ENCODE results near the gene GEMIN5.

Gene GEMIN5

DNA sequence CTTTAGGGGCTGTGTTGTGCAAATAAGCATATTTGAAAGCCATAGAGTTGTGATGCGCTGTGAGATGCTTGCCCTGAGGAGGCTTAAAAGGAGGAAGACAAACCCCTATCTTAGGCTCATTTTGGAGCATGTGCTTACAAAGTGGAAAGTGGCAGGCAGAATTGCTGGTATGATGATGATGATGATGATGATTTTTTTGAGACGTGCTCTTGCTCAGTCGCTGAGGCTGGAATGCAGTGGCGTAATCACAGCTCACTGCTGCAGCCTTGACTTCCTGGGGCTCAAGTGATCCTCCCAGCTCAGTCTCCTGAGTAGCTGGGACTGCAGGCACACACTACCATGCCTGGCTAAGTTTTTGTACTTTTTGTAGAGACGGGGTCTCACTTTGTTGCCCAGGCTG lies 77.9 kb downstream of the GEMIN5 start:
- H3K4me1 Mint-ChIP-seq (ENCODE audit: low read depth): peaks cover 50% of the 10 kb centered on the region

DNA sequence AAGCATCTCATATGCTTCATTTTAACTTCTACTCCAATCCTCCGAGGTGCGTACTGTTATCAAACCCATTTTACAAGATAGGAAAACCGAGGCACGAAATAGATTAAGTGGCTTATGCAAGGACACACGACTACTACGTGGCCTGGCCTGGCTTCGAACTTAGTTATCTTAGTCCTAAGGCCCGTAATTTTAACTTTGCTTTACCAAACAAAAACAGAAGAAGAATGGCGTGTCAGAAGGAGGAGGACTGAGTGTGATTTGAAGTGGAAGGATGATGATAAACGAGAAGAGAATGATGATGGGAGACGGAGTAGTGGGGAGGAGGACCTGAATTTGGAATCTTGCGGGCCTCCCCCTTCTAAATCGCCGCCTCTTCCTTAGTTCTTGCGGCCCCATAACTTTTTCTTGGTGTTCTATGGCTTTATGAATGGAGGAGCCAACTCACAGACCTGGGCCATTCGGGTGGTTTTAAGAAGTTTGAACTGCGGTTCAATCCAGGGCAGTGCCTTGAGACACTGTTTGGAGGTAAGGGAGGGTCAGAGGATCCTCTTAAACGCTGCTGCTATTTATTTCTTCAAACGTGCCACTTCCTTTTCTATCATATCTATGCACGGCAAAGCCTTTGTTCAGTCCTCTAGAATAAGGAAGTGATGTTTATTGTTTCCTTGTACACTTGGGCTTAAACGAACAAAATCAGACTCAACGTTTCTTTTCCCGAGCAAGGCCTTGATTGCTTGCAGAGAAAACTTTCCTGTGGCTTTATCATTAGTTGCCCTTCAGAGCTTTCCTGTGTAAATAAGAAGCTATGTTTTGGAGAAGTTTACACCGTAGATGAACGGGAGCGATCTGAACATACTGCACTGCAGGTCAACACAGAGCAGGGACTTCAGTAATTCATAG lies 78.8 kb downstream of the GEMIN5 start:
- Mint-ChIP-seq H3K36me3 (ENCODE audit: low read depth) (peaks cover 47% of the 10 kb centered on the region), H3K27ac (peak overlapping the region; percentile 98), H3K4me3 (peak overlapping the region; percentile 99), H3K27me3 (no peaks in the 10 kb centered on the region), H3K9me3 (no peaks in the 10 kb centered on the region), H3K4me1 (ENCODE audit: low read depth) (peaks cover 50% of the 10 kb centered on the region)
- intact Hi-C loops (cut with micrococcal nuclease): loop anchor here (1.0 to 5.0 kb wide), 4 partner anchors 37 to 177 kb away; partner anchors contain the start of genes GEMIN5 and LARP1

More for the DNA sequence above, 77.9 kb downstream of the GEMIN5 start:
- no peaks in the 10 kb centered on the region for H3K27me3 Mint-ChIP-seq
- peak overlapping the region; percentile 99 for H3K4me3 Mint-ChIP-seq
- intact Hi-C loops (cut with micrococcal nuclease): no loop called here
- H3K9me3 Mint-ChIP-seq: no peaks in the 10 kb centered on the region
- peaks cover 56% of the 10 kb centered on the region for H3K36me3 Mint-ChIP-seq (ENCODE audit: low read depth)
- H3K27ac Mint-ChIP-seq: peak overlapping the region; percentile 98

DNA sequence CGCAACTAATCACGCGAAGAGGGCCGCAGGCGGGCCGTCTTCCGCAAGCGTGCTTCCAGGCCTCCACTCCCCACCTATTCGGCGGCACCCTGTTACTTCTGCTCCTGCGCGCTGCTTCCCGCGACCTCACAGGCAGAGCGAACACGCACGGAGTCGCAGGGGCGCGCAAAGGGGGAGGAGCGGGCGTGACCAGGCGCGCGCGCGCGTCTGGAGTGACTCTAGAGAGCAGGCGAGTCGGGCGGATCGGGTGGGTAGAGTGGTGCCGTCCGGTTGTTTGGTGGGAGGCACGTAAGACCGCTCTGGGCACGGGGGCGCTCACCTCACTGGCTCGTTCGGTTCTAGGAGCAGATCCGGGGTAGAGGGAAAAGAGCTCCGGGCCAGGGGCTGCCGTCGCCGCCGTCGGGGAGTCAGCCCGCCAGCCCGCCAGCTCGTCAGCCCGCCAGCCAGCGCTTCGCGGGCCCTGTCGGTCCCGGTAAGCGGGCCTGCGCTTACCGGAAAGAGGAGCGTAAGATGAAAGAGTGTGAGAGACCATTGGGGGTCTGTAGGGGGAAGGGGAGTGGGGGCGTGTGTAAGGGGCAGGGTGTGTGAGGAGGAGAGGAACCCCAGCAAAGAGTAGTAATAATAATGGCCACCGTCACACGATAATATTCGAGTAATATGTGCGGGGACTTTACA lies 79.6 kb downstream of the GEMIN5 start, which contains the start of gene CNOT8:
CNOT8 (plus strand) TSS at position 331 of the 675 bp plus-strand sequence. CDS start 4,652 bp downstream, outside the sequence.
- Mint-ChIP-seq H3K36me3 (ENCODE audit: low read depth) (peaks cover 39% of the 10 kb centered on the region), H3K9me3 (no peaks in the 10 kb centered on the region), H3K27ac (peak within 1 kb of the TSS; percentile 98), H3K4me3 (peak within 1 kb of the TSS; percentile 99), H3K4me1 (ENCODE audit: low read depth) (peaks cover 49% of the 10 kb centered on the region), H3K27me3 (no peaks in the 10 kb centered on the region)
- intact Hi-C loops (cut with micrococcal nuclease): loop anchor here (1.0 to 5.0 kb wide), 4 partner anchors 36 to 176 kb away; partner anchors contain the start of genes GEMIN5 and LARP1

DNA sequence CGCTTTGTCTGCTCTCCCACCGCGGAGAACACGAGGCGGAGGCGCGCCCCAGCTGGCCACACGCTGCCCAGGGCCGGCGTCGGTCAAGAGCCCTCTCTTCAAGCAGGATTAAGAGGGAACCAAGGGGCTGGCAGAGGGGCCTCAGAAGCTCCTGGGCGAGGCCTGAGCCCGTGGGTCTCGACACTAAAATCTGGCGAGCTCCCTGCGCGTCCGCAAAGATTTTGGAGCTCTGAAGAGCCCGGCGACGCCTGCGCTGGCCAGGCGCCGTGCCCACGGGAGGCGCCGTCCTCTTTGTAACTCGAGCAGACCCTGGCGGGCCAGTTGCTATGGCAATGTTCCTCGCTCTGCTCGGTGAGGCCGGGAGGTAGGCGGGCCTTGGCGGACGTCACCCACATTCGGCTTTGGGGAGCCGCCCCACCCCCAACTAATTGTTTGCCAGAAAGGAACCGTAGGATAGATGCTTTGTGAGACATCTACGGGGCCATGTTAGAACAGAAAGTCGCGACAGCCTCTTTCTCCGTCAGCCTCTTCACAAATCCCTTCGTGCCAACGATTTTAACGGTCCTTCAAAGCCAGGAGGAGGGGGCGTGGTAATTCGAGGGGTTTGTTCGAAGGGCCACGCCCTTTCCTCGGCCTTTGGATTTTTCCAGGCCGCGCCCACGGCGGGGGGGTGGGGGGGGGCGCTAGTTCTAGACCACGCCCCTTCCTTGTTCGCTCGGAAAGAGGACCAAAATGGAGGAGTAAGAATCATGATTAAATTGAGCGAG lies 80.3 kb downstream of the GEMIN5 start:
- H3K36me3 Mint-ChIP-seq (ENCODE audit: low read depth): peaks cover 32% of the 10 kb centered on the region
- H3K9me3 Mint-ChIP-seq: no peaks in the 10 kb centered on the region
- intact Hi-C loops (cut with micrococcal nuclease): loop anchor here (1.0 to 5.0 kb wide), 4 partner anchors 35 to 175 kb away; partner anchors contain the start of genes GEMIN5 and LARP1
- no peaks in the 10 kb centered on the region for H3K27me3 Mint-ChIP-seq
- H3K4me1 Mint-ChIP-seq (ENCODE audit: low read depth): peaks cover 42% of the 10 kb centered on the region
- H3K4me3 Mint-ChIP-seq: peak overlapping the region; percentile 99
- peak overlapping the region; percentile 98 for H3K27ac Mint-ChIP-seq

DNA sequence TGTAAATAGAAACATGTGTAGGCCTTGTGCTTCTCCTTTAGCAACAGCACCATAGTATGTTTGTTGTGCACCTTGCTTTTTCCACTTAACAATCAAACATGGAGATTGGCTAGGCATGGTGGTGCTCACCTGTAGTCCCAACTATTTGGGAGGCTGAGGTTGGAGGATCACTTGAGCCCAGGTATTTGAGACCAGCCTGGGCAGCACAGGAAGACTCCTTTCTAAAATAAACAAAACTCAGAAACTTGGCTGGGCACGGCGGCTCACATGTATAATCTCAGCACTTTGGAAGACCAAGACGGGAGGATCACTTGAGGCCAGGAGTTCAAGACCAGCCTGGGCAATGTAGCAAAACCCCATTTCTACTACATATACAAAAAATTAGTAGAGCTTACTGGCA lies 86.7 kb downstream of the GEMIN5 start:
- Mint-ChIP-seq H3K9me3 (no peaks in the 10 kb centered on the region), H3K36me3 (ENCODE audit: low read depth) (no peaks in the 10 kb centered on the region), H3K27me3 (no peaks in the 10 kb centered on the region), H3K4me3 (no peak overlapping the region), H3K27ac (peak overlapping the region; percentile 80), H3K4me1 (ENCODE audit: low read depth) (peaks cover 27% of the 10 kb centered on the region)
- intact Hi-C loops (cut with micrococcal nuclease): no loop called here

DNA sequence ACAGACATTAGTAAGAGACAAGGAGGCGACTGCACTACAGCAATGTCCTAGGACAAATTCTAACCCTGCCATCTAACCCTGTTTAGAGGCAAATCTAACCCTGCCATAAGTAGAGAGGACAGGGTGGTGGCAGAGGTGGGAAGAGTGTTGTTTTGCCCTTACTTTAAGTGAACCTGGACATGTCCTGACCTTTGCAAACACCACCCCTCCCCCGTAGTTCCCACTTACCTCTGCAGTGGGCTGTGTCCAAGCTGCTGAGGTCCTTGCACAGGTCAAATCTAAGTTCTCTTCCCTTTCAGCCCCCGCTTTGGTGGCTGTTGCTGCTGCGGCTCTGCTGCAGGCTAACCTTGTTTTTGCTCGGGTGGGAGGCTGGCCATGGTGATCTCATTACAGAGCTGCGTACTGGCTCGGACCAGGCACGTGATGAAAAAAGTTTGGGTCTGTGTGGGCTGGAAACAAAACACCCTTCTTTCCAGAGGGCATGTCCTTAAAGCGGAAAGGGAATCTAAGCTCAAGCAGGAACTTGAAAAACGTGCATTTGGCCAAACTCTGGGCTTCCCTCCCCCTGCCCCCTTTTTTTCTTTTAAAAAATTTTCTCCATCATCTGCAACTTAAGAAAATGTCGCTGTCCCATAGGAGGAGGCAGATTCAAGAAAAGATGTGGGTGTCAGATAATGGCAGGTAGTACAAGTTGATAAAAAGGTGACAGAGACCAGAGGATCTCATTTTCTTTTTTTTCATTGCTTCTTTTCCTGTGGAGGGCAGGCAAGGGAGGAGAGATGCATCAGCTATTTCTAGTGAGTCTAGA lies 87.6 kb downstream of the GEMIN5 start, which contains the start of gene FAXDC2:
FAXDC2 (minus strand) TSS at position 349 of the 808 bp plus-strand sequence. CDS start 12,425 bp downstream, outside the sequence.
- intact Hi-C loops (cut with micrococcal nuclease): no loop called here
- no peaks in the 10 kb centered on the region for H3K9me3 Mint-ChIP-seq
- peaks cover 27% of the 10 kb centered on the region for H3K4me1 Mint-ChIP-seq (ENCODE audit: low read depth)
- H3K27ac Mint-ChIP-seq: peak within 1 kb of the TSS; percentile 80
- peak within 1 kb of the TSS; percentile 84 for H3K4me3 Mint-ChIP-seq
- no peaks in the 10 kb centered on the region for H3K27me3 Mint-ChIP-seq
- H3K36me3 Mint-ChIP-seq (ENCODE audit: low read depth): peaks cover 3% of the 10 kb centered on the region

DNA sequence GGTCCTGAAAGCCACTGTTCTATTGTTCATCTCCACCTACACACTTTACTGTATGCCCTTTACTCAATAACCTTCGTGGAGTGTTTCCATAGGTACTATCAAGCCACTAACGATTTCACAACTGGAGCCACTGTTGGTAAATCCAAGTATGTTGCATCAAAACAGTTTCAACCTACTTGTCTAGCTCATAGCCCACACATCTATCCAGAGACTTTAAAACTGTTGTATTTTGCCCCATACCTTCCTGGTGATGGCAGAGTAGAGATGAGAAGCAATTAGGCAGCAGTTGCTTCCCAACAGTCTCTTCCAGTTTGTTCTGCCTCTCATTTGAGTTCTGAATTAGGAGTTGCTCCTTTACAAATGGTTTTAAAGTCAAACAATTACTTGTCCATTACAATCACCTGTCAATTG lies 88.2 kb downstream of the GEMIN5 start:
- Mint-ChIP-seq H3K27me3 (no peaks in the 10 kb centered on the region), H3K27ac (peak overlapping the region; percentile 80), H3K9me3 (no peaks in the 10 kb centered on the region), H3K36me3 (ENCODE audit: low read depth) (peaks cover 6% of the 10 kb centered on the region), H3K4me1 (ENCODE audit: low read depth) (peaks cover 27% of the 10 kb centered on the region), H3K4me3 (peak overlapping the region; percentile 84)
- intact Hi-C loops (cut with micrococcal nuclease): no loop called here

DNA sequence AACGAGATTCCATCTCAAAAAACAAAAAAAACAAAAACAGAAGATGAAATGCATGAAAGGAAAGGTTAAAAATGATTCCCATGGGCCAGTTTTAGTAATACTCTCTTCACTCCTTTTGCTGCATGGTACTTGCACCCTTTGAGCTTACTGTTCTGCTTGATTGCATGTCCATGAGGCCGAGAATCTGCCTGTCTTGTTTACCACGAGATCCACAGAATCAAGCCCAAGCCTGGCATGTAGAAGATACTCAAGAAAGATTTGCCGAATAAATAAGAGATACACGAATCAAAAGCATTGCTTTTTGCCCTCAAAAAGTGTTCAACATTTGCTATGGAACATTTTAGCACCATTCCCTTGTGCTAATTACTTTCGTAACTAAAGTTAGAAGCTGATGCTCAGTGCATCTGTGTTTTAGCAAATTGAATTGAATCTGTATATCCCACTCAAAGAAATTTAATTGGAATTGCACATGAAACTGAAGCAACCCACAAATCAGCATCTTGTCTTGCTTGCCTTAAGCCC lies 88.7 kb downstream of the GEMIN5 start:
- Mint-ChIP-seq H3K36me3 (ENCODE audit: low read depth) (peaks cover 6% of the 10 kb centered on the region), H3K4me1 (ENCODE audit: low read depth) (peaks cover 27% of the 10 kb centered on the region), H3K4me3 (no peak overlapping the region), H3K27ac (peak overlapping the region; percentile 34), H3K27me3 (no peaks in the 10 kb centered on the region), H3K9me3 (no peaks in the 10 kb centered on the region)
- intact Hi-C loops (cut with micrococcal nuclease): no loop called here

DNA sequence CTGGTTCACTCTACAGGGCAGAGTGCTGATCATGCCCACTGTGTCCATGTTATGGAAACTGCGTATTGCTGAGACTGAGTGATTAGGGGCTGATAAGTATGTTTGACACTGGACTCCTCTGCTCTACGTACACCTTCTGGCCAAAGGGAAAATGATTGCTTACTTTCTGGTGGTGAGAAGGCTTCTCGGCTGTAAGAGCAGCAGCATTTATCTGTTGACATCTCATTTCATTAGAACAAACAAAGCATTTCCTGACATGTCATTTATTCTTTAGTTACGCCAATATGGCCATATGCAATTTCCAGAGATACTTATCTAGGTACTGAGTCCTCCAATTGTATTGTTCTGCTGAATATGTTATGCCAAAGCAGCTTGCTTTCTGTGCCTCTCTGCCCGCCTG lies 93.2 kb downstream of the GEMIN5 start:
- Mint-ChIP-seq H3K9me3 (no peaks in the 10 kb centered on the region), H3K27ac (no peak overlapping the region), H3K36me3 (ENCODE audit: low read depth) (peaks cover 6% of the 10 kb centered on the region), H3K4me1 (ENCODE audit: low read depth) (peaks cover 29% of the 10 kb centered on the region), H3K27me3 (no peaks in the 10 kb centered on the region), H3K4me3 (no peak overlapping the region)
- intact Hi-C loops (cut with micrococcal nuclease): no loop called here

DNA sequence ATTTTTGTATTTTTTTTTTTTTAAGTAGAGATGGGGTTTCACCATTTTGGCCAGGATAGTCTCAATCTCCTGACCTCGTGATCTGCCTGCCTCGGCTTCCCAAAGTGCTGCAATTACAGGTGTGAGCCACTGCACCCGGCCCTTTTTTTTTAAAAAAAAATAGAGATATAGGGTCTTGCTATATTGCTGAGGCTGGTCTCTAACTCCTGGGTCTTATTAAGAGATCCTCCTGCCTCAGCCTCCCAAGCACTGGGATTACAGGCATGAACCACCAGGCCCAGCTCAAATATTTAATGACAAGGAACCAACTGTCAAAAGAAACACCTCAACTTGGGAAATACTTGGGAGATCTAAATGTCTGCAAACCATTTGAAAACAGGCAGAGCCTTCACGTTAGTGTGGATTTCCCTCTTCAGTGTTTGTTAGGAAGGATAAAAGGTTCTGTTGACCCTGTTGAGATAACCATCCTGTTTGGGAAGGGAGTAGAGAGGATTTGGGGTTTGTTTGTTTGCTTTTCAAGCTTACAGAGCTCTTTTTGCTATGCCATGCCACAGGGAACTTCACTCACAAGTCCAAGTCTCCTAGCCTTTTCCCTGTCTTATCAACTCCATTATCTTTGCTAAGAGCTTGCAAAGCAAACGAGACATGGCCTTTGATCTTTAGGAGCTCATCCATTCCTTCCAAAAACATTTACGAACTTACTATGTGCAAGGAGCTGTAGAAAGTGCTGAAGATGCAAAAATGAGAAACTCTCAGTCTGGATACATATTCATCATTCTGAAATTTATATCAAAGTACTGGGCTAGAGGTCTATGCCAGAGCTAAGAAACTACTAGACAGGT lies 95.1 kb downstream of the GEMIN5 start:
- H3K4me3 Mint-ChIP-seq: no peak overlapping the region
- H3K4me1 Mint-ChIP-seq (ENCODE audit: low read depth): peaks cover 18% of the 10 kb centered on the region
- intact Hi-C loops (cut with micrococcal nuclease): no loop called here
- peaks cover 20% of the 10 kb centered on the region for H3K36me3 Mint-ChIP-seq (ENCODE audit: low read depth)
- H3K9me3 Mint-ChIP-seq: no peaks in the 10 kb centered on the region
- no peak overlapping the region for H3K27ac Mint-ChIP-seq
- no peaks in the 10 kb centered on the region for H3K27me3 Mint-ChIP-seq

DNA sequence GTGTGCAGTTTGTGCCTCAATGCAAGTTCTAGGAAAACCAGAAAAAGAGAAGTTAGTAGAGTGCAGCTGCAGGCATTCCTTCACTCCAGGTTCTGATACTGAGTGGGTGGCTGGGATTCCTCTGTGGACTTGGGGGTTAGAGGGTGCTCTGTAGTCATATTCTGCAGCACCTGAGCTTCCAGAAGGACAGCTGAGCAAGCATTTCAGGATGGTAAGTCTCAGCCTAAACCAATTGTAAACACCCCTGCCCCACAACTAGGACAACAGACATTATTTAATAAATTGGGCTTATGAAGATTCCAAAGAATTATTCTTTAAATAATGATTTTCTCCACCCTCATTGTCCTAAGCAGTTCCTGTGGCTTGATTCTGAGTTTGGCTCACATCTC lies 96.7 kb downstream of the GEMIN5 start:
- intact Hi-C loops (cut with micrococcal nuclease): no loop called here
- Mint-ChIP-seq H3K27me3 (no peaks in the 10 kb centered on the region), H3K4me3 (no peak overlapping the region), H3K27ac (peak overlapping the region; percentile 81), H3K36me3 (ENCODE audit: low read depth) (peaks cover 33% of the 10 kb centered on the region), H3K4me1 (ENCODE audit: low read depth) (peaks cover 18% of the 10 kb centered on the region), H3K9me3 (no peaks in the 10 kb centered on the region)

Measured in dendritic cell treated with granulocyte-macrophage colony-stimulating factor and Interleukin-4, amounts not matched to agents 40 ng/mL and 50 ng/mL, for 4 days (primary cell).